NCI-H82 (cell line): ENCODE data around the gene RTN1.

Experiments
- DNase-seq: peaks from one replicate; lab custom pipeline; 2025; lab: John Stamatoyannopoulos, UW

Gene RTN1

GRCh38 chr14:59849411-59850130, 21.0 kb downstream of the RTN1 start:
- no peak for DNase-seq

DNA sequence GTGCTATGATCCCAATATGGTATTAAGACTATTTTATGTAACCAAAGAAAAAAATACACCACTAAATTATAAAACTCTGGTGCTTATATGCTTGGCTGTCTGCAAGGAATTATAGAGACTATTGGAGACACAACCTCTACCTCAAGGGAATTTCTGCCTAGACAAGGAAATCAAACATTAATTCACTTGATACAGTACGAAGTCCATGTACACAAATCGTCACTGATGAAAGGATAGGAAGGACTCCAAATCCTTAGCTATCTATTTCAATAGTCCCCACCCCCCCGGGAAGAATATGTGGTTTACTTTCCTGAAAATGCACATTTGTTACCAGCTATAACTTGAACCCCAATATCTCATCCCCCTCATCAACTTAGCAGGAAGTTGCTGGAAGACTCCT, 21.9 kb downstream of the RTN1 start:
- no peak for DNase-seq

- no peak for DNase-seq
Observed at GRCh38 chr14:59847711-59848110, 22.9 kb downstream of the RTN1 start.

DNA sequence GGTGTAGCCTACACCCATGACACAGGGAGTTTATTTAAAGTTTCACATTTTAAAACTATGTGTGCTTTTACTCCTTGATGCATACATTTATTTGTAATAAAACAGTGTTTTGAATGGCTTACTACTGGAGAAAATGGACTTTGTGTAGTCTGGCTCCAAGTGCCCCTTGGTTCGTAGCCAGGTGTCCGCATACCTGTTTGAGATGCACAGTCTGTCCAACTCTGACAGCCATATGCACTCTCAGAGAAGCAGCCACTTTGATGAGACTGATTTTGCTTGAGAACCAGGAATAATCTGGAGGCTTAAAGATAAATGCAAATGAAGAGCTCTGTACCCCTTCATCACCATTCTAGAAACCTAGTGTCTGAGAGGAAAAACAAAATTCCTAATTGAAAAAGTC, 24.0 kb downstream of the RTN1 start:
- no peak for DNase-seq

GRCh38 chr14:59845245-59845644, 25.3 kb downstream of the RTN1 start:
- DNase-seq, result no peak

DNA sequence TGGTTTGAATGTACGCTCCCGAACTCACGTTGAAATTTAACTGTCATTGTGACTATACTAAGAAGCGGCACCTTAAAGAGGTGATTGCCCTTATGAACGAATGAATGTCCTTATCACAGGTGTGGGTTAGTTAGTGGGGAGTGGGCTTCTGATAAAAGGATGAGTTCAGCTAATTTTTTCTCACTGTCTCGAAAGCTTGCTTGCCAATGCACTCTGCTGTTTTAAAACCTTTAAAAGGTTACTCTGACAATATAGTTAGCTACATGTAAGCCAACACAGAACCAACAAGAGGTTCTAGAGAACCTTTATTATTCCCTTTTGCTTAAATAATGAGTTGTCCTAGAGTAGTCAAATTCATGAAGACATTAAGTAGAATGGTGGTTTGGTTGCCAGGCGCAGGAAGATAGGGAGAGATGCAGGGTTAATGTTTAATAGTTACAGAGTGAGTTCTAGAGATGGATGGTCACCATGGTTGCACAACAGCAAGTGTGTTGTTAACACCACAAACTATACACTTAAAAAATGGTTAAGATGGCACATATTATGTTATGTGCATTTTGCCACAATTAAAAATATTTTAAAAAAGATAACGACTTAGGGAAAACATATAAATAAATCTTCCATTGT, 26.3 kb downstream of the RTN1 start:
- no peak for DNase-seq

DNA sequence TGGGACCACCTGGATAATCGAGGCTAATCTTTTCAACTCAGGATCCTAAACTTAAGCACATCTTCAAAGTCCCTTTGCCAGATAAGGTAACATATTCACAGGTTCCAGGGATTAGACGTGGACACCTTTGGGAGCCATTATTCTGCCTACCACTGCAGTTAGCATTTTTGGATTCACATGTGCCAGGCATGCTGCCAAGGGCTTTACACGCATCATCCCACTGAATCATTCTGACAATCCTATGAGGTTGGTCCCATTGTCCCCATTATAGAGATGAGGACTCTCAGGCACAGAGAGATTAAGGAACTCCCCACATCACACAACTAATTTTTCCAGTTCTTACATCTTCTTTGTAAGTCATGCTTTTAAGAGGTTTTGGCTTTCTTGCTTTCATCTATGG, 34.5 kb downstream of the RTN1 start:
- DNase-seq, result no peak

GRCh38 chr14:59832653-59833294, 37.8 kb downstream of the RTN1 start:
- DNase-seq, result no peak

DNA sequence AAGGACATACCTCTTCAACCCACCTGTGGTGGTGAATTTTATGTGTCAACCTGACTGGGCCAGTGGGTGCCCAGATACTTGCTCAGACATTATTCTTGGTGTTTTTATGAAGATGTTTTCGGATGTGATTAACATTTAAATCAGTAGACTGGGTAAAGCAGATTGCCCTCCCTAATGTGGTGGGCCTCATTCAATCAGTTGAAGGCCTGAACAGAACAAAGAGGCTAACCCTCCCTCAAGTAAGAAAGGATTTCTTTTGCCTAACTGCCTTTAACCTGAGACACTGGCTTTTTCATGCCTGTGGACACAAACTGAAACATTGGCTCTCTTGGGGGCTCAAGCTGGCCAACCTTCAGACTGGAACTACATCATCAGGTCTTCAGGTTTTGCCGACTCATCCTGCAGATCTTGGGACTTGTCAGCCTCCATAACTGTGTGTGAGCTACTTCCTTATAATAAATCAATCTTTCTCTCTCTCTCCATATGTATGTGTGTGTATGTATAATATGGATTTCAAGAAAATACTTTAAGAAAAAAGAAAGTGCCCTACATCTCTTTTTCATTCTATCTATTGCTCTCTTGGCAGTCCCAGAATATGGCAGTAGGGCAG, 39.4 kb downstream of the RTN1 start:
- no peak for DNase-seq

- DNase-seq, result peak; percentile 84
Observed at GRCh38 chr14:59830338-59830734, 40.2 kb downstream of the RTN1 start.

- peak; percentile 69 for DNase-seq
Observed at GRCh38 chr14:59829469-59830337, 40.9 kb downstream of the RTN1 start.

DNA sequence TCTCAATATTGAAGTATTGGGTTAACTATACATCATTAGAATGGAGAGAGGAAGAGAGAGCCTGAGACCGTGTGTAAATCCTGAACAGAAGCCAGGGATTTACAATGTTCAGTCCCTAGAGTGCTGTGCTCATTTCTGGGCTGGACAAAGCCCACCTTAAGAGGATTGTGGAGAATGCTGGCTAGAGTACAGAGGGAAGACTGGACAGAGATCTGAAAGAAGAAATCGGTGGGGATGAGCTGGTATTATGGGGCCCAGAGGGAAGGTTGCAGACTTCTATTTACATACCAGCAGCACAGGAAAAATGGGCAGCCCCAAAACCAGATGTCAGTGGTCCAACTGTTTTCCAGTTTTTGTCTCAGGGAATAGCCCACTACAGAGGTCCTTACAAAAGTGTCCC, 42.3 kb downstream of the RTN1 start:
- peak; percentile 100 for DNase-seq

DNA sequence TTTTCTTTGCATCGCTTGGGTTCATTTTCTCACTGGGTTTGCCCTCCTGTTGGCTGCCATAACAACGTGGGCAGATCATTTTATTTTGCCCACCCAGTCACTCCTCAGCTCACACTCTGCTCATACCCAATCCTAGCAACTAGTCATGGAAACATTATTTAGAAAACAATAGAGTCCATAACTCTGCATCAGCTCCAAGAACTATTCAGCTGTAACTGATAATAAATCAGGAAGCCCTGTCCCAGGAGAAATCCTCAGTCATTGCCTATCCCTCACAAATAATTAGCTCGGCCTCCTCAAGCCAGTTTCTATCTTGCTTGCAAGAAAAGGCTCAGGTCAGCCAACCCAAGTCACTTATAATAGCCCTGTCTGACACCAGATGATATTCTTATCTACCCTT, 43.2 kb downstream of the RTN1 start:
- DNase-seq, result peak; percentile 75

- no peak for DNase-seq
Observed at GRCh38 chr14:59826150-59826549, 44.4 kb downstream of the RTN1 start.

DNA sequence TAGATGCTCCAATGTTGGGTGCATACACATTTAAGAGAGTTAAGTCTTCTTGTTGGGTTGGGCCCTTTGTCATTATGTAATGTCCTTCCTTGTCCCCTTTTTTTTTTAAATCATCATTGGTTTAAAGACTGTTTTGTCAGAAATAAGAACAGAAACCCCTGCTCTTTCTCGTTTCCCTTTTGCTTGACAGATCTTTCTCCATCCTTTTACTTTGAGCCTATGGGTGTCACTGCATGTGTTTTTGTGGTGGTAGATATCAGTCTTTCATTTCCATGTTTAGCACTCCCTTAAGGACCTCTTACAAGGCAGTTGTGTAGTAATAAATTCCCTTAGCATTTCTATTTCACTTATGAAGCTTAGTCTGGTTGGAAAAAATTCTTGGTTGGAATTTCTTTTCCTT, 47.4 kb downstream of the RTN1 start:
- no peak for DNase-seq

GRCh38 chr14:59819446-59820088, 51.0 kb downstream of the RTN1 start:
- DNase-seq, result no peak

DNA sequence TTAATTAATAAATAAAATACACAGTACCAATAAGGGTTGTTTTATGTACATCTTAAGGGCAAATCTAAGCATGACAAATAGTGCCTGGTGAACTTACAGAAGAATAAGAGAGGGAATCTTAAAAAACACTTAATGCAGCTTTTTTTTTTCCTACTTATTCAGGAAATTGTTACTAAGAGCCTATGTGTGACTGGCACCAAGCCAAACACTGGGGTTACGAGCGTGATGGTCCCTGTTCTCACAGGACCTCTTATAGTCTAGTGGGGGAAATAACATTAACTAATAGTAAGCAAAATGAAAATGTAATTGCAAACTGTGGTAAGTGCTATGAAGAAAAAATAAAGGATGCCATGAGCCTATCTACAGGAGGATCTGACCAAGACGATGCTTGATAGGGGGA, 53.6 kb downstream of the RTN1 start:
- DNase-seq, result no peak

DNA sequence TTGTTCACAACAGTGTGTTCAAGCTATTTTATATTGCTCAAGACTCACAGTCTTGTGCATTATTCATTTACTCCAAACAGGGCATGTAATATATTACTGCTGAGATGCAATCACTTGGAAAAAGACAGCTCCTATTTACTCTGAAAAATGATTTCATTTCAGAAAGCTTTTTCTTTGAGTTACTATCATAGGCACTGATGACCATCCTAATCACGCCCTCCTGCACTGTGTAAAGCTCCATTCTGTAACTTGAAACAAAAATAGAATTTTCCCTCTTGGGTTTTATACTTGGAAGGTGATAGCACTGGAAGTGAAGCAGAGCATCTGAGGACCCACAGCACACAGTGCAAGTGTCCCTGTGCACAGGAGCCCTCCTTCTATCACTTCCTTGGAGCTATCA, 55.6 kb downstream of the RTN1 start:
- no peak for DNase-seq

- no peak for DNase-seq
Observed at GRCh38 chr14:59811815-59812214, 58.8 kb downstream of the RTN1 start.

- no peak for DNase-seq
Observed at GRCh38 chr14:59811073-59811472, 59.5 kb downstream of the RTN1 start.

DNA sequence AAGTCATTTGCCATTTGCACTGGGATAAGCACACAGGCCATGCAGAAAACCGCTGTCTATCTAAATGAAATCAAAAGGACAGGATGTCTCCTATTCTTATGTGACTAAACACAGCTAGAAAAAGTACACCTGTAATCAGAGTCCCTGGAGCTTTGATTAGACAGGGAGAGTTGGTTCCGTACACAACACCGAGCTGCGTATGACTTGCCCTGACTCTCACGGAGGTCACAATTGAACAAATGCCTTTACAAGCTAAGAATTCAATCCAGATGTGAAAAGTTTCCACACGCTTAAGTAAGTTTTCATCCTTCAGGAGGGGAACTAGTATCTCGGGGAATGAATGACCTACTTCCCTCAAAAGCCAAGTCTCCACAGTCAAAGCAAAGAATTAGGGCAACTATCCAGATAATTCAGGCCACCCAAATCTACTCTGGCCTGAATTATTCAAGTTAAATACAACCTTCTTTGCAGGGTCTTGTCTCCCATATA, 67.5 kb downstream of the RTN1 start:
- no peak for DNase-seq
